OCI-LY1 (cell line): ENCODE measurements around the gene LSAMP.

Source experiments
- H2AFZ ChIP-seq: fragments of 200-600 bp; sonication (generic), shearing (Covaris generic); 2 replicates; pipeline ENCODE4 v1.6.0; 2014; ENCODE audit warnings: antibody characterized with exemption, mild to moderate bottlenecking, low read length
- H3F3A ChIP-seq: fragments of 200-600 bp; sonication (generic), shearing (Covaris generic); 2 replicates; pipeline ENCODE4 v1.6.0; 2014; ENCODE audit warnings: mild to moderate bottlenecking, antibody characterized with exemption, low read length, moderate library complexity; ENCODE audit not compliant: insufficient read depth
- H3K27ac ChIP-seq: fragments of 200-600 bp; sonication (generic); 2 replicates; pipeline ENCODE4 v1.5.1; 2014; ENCODE audit warnings: low read length, mixed run types, mild to moderate bottlenecking, low read depth; ENCODE audit not compliant: poor library complexity, severe bottlenecking
- H3K27me3 ChIP-seq: fragments of 200-600 bp; sonication (generic); 2 replicates; pipeline ENCODE4 v1.6.0; 2014; ENCODE audit warnings: antibody characterized with exemption, mild to moderate bottlenecking, low read length, moderate library complexity; ENCODE audit not compliant: insufficient read depth
- H3K36me3 ChIP-seq: fragments of 200-600 bp; sonication (generic); 2 replicates; pipeline ENCODE4 v1.6.1; 2014; ENCODE audit warnings: mild to moderate bottlenecking, antibody characterized with exemption, low read length, moderate library complexity, mixed read lengths; ENCODE audit not compliant: insufficient read depth
- H3K4me1 ChIP-seq: fragments of 200-600 bp; sonication (generic); 2 replicates; pipeline ENCODE4 v1.5.1; 2014; ENCODE audit warnings: mild to moderate bottlenecking, low read length, moderate library complexity; ENCODE audit not compliant: insufficient read depth, severe bottlenecking
- H3K4me2 ChIP-seq: fragments of 200-600 bp; sonication (generic), shearing (Covaris generic); 2 replicates; pipeline ENCODE4 v1.6.1; 2014; ENCODE audit warnings: low read length
- H3K4me3 ChIP-seq: fragments of 200-600 bp; sonication (generic); 2 replicates; pipeline ENCODE4 v1.5.1; 2014; ENCODE audit warnings: low read length, low read depth, mild to moderate bottlenecking, mixed read lengths; ENCODE audit not compliant: poor library complexity, severe bottlenecking
- H3K79me2 ChIP-seq: fragments of 200-600 bp; shearing (Covaris generic); 2 replicates; pipeline ENCODE4 v1.6.1; 2016; ENCODE audit warnings: mixed run types, low read length, mixed read lengths; ENCODE audit not compliant: insufficient read depth
- H3K9ac ChIP-seq: fragments of 200-600 bp; sonication (generic), shearing (Covaris generic); 2 replicates; pipeline ENCODE4 v1.6.1; 2014; ENCODE audit warnings: mild to moderate bottlenecking, low read length, mixed read lengths
- H3K9me2 ChIP-seq: fragments of 200-600 bp; sonication (generic), shearing (Covaris generic); 2 replicates; pipeline ENCODE4 v1.6.1; 2014; ENCODE audit warnings: low read depth, mild to moderate bottlenecking, low read length, mixed read lengths
- H3K9me3 ChIP-seq: fragments of 200-600 bp; shearing (Covaris generic); 2 replicates; pipeline ENCODE4 v1.6.1; 2014; ENCODE audit warnings: low read length, mixed read lengths
- H4K20me1 ChIP-seq: fragments of 200-600 bp; sonication (generic), shearing (Covaris generic); 2 replicates; pipeline ENCODE4 v1.6.0; 2016; ENCODE audit warnings: mild to moderate bottlenecking, low read length; ENCODE audit not compliant: insufficient read depth
- CTCF ChIP-seq: fragments of 200-600 bp; sonication (generic), shearing (Covaris generic); IDR thresholded peaks from 2 replicates; pipeline ENCODE4 v1.5.1; 2017; ENCODE audit warnings: mild to moderate bottlenecking, antibody characterized with exemption, low read length, moderate library complexity, mixed read lengths
- EZH2 ChIP-seq: fragments of 200-600 bp; sonication (generic), shearing (Covaris generic); IDR thresholded peaks from 2 replicates; pipeline ENCODE4 v1.8.0; 2017; ENCODE audit warnings: borderline replicate concordance, mixed run types, mild to moderate bottlenecking, antibody characterized with exemption, low read length, moderate library complexity, mixed read lengths

The LSAMP gene

DNA sequence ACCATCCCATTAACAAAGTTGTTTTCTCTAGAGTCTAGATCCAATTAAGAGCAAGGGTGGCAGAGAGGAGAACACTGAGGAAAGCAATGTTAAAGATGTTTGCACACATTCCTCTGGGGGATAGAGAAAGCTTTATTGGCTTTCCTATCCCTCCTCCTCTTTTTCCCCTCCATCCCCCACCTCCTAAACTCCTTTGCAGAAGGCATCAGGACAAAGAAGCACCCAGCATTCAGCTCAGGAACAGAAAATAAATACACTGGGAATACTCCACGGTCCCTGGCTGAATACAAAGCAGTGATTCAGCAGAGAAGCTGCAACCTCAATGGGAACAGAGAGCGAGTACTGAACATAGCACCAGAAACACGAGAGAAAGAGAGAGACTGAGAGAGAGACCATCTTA is 21.9 kb downstream of the LSAMP start:
- no peak overlapping the region for H2AFZ ChIP-seq
- no peak overlapping the region for H3K27ac ChIP-seq
- H3K9me3 ChIP-seq: no peaks in the 10 kb centered on the region
- TF ChIP-seq CTCF (no peak), EZH2 (no peak)
- no peaks in the 10 kb centered on the region for H3K79me2 ChIP-seq
- no peaks in the 10 kb centered on the region for H3K4me1 ChIP-seq
- H3K9me2 ChIP-seq: no peaks in the 10 kb centered on the region
- no peak overlapping the region for H3K4me3 ChIP-seq
- no peaks in the 10 kb centered on the region for H3K36me3 ChIP-seq
- no peaks in the 10 kb centered on the region for H3F3A ChIP-seq
- no peaks in the 10 kb centered on the region for H3K27me3 ChIP-seq
- no peak overlapping the region for H3K9ac ChIP-seq
- no peak overlapping the region for H3K4me2 ChIP-seq
- H4K20me1 ChIP-seq: no peaks in the 10 kb centered on the region

DNA sequence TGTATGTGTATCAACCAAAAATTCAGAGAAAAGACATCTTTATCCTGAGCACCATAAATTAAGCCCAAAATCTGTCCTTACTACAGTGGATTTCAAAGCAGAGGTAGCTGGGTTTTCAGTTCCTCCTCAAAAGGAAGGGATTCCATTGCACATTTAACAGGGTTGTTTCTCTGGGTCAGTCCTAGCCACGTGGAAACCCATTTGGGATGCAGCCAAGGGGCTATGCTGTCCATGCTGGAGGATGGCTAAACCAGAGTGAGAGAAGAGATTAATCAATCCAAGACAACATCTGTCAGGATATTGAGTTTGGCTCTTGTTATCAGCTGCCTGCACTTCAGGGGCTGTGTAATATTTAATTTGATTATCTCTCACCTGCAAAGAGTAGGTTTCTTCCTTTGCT is 28.1 kb downstream of the LSAMP start:
- H3K9ac ChIP-seq: no peak overlapping the region
- H3K4me2 ChIP-seq: no peak overlapping the region
- no peaks in the 10 kb centered on the region for H3F3A ChIP-seq
- no peaks in the 10 kb centered on the region for H4K20me1 ChIP-seq
- H3K36me3 ChIP-seq: no peaks in the 10 kb centered on the region
- H3K9me2 ChIP-seq: no peaks in the 10 kb centered on the region
- no peak for TF ChIP-seq CTCF
- TF ChIP-seq EZH2: no peak
- H3K27me3 ChIP-seq: no peaks in the 10 kb centered on the region
- H3K4me3 ChIP-seq: no peak overlapping the region
- H3K27ac ChIP-seq: no peak overlapping the region
- no peaks in the 10 kb centered on the region for H3K9me3 ChIP-seq
- no peak overlapping the region for H2AFZ ChIP-seq
- no peaks in the 10 kb centered on the region for H3K79me2 ChIP-seq
- no peaks in the 10 kb centered on the region for H3K4me1 ChIP-seq

DNA sequence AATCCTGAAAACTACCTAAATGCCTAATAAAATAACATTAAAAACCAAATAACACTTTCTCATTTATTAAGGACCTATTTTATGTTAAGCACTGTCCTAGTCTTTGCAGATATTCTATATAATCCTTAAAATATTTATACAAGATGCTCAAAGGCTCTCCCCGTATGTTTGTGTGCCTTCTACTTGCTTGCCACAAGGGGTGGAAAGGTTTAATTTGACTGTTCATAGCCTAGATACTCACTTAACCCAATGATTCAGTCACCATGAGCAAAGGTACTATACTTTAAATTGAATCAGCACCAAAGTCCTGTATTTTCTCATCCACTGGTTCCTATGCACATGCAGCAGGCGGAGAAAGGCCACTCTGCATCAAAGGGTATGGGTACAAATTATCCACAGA is 32.0 kb downstream of the LSAMP start:
- no peaks in the 10 kb centered on the region for H3K9me3 ChIP-seq
- no peak overlapping the region for H3K4me3 ChIP-seq
- H3K9me2 ChIP-seq: no peaks in the 10 kb centered on the region
- H3K4me1 ChIP-seq: no peaks in the 10 kb centered on the region
- H3K9ac ChIP-seq: no peak overlapping the region
- no peaks in the 10 kb centered on the region for H3K36me3 ChIP-seq
- H3K4me2 ChIP-seq: no peak overlapping the region
- H4K20me1 ChIP-seq: no peaks in the 10 kb centered on the region
- no peak overlapping the region for H3K27ac ChIP-seq
- no peak for TF ChIP-seq EZH2
- no peak for TF ChIP-seq CTCF
- H3K27me3 ChIP-seq: no peaks in the 10 kb centered on the region
- H2AFZ ChIP-seq: no peak overlapping the region
- no peaks in the 10 kb centered on the region for H3K79me2 ChIP-seq
- no peaks in the 10 kb centered on the region for H3F3A ChIP-seq
